Stimulated activated CD4-positive, alpha-beta T cell treated with anti-CD3 and anti-CD28 coated beads, TNF-alpha, amount 100 ng/mL, for 48 hours (primary cell): ENCODE results near the gene NT5C3B.
A peak's percentile ranks its signal among the peaks of the same experiment; 100 is the strongest.
"Not testable (repeated sequence)": the region's sequence is repeated elsewhere in the genome, so short reads cannot be mapped to it uniquely, and the experiment has no call there.

ENCODE experiments used
- DNase-seq, 3 donors: peaks; one replicate each; pipeline ENCODE4 v3.0.0-alpha.2; 2020; ENCODE audit warnings: low read depth in 3 of 3

The NT5C3B gene

DNA sequence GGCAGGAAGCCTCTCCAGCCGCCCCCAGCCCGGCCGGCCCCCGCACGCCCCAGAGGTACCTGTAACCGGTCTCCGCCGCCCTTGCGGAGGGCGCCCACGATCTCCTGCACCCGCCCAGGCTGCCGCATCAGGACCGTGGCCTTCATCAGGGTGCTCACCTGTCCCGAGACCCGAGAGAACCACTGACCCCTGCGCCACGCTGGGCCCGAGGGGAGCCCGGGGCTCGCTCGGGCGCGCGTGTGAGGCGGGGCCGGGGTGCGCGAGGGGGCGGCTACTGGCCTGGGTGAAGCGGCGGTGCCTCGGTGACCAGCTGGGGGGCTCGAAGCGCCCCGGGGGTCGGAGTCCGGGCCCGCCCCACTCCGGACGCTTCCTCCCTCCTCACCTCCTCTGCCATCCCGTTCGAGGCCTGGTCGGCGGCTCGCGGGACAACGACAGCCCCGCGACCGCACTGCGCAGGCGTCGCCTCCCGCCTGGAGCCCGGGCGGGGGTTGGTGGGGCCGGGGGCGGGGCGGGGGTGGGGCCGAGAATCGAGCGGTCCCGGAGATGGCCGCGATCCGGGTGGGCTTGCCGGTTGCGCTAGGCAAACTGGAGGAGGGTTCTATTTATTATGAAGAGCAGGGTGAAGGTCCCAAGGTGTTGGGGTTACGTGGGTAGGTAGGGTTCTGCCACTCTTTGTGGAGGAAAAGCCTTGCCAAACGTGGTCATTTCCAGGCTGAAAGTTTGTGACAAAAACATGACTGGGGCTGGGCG is at the start of gene NT5C3B:
Gene NT5C3B (minus strand): TSS at position 433 of the 750 bp plus-strand sequence. CDS start 39 bp downstream, at position 394.
- peak in 2 of 3 donors; percentile 21 to 47 for DNase-seq

- DNase-seq, result no peak
These were observed 49.7 kb upstream of the NT5C3B start for GRCh38 chr17:41885733-41886132.

GRCh38 chr17:41882756-41883155 is 46.7 kb upstream of the NT5C3B start:
- DNase-seq, result no peak

- DNase-seq, result no peak
These were observed 44.1 kb upstream of the NT5C3B start for GRCh38 chr17:41880130-41880529.

- not testable (repeated sequence) for DNase-seq
These were observed 38.2 kb upstream of the NT5C3B start for GRCh38 chr17:41874293-41874670.

GRCh38 chr17:41873559-41874292 is 37.7 kb upstream of the NT5C3B start:
- no peak for DNase-seq

DNA sequence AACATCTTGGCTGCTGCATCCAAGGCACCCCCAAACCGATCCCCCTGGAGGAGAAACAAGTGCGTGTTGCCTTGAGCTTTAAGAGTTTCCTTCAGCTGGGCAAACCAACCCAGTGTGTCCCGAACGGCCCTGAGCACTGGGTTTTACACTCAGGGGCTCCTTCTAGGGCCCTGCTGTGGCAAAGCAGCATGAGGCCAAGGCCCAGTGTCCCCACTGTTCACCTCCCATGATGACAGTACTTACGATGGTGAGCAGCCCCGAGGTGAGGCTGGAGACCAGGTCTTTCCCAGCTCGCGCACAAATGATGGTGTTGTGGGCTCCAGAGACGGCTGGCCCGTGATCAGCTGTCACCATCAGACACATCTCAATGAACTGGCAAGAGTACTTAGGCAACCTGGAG is 35.8 kb upstream of the NT5C3B start:
- DNase-seq, result no peak

- DNase-seq, result no peak
These were observed 34.6 kb upstream of the NT5C3B start for GRCh38 chr17:41870627-41871026.

GRCh38 chr17:41870097-41870496 is 34.1 kb upstream of the NT5C3B start:
- DNase-seq, result no peak

- no peak for DNase-seq
These were observed 33.4 kb upstream of the NT5C3B start for GRCh38 chr17:41869426-41869825.

DNA sequence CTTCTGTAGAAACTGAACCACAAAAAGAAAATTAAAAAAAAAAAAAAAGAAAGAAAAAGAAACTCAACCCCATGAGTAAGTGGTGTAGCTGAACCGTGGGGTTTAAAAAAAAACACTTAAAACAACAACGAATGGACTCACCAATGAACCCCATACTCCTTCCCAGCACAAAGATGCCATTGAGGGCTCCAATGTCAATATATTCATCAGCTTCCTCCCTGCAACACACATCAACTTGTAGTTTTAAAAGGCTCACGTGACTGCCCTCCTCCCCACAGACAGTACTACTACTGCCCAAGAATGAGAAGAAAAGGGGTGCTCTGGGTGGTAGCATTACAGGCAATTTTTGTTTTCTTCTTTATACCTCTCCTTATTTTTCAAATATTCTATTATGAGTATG is 32.5 kb upstream of the NT5C3B start:
- DNase-seq, result no peak

DNA sequence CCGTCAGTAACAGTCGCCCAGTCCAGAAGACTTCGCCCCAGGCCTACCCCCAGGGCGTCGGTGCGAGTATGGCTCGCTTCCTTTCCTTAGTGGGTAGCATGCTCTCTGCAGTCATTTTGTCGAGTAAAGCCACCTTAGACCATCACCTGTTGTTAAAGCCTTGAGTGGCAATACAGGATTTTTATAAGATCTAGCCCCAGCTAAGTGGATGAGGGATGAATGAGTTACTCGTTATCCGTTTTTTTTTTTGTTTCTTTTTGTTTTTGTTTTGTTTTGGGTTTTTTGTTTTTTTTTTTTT is 29.5 kb upstream of the NT5C3B start:
- no peak for DNase-seq

GRCh38 chr17:41864836-41865595 is 29.0 kb upstream of the NT5C3B start, which contains the start of gene KLHL11:
Gene KLHL11, minus strand, starts transcription at chr17:41865423. Its CDS starts 53 bp downstream, at chr17:41865370.
- DNase-seq, result peak; percentile 80 to 82 (median 81)

DNA sequence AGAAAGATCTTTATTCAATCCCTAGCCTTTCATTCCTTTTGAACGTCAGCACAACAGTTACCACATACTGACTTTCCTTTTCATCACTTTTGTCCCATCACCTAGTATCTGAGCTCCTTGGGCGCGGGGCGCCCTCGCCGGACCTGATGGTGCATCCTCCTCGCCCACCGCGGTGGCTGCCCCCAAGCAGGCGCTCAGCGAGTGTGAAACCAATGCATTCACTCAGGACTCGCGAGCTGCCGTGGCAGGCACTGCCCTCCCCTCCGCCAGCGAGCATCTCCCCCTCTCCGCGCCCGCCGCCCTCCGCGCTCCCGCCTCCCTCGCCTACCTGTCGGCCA is 28.4 kb upstream of the NT5C3B start:
- no peak for DNase-seq

- DNase-seq, result peak in 1 of 3 donors; percentile 16
These were observed 27.2 kb upstream of the NT5C3B start for GRCh38 chr17:41863074-41863848.

DNA sequence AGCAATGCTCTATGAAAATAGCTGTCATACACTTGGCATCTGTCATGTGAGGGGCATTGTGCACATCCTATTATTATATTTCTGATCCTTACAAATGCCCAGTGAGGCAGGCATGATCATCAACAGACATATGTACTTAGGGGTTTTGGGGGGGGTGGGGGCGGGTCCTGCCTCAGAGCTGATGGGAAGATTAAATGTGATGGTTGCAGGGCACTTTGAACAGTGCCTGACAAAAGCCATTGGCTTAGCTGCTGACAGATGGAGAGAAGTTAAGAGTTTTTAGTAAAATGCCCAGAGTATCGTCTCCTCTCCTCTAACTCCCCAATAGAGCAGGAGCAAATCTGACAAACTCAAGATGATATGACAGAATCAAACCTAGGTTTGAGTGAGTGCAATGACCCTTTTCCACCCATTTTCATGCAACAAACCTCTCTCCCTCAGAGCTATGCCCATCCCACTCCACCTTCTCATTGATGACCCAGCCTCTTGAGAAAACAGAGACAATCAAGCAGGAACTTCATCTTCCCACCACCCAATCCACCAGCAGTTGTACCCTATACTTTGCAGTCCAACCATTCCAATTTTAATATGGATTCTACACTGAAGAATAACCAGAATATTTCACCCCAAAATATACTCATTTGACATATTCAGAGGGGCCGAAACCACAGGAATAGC is 24.4 kb upstream of the NT5C3B start:
- no peak for DNase-seq

DNA sequence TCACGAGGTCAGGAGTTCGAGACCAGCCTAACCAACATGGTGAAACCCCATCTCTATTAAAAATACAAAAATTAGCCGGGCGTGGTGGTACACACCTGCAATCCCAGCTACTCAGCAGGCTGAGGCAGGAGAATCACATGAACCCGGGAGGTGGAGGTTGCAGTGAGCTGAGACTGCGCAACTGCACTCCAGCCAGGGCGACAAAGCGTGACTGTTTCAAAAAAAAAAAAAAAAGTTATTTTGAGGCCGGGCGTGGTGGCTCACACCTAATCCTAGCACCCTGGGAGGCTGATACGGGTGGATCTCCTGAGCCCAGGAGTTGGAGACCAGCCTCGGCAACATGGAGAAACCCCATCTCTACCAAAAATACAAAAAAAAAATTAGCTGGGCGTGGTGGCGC is 15.3 kb upstream of the NT5C3B start:
- not testable (repeated sequence) for DNase-seq

DNA sequence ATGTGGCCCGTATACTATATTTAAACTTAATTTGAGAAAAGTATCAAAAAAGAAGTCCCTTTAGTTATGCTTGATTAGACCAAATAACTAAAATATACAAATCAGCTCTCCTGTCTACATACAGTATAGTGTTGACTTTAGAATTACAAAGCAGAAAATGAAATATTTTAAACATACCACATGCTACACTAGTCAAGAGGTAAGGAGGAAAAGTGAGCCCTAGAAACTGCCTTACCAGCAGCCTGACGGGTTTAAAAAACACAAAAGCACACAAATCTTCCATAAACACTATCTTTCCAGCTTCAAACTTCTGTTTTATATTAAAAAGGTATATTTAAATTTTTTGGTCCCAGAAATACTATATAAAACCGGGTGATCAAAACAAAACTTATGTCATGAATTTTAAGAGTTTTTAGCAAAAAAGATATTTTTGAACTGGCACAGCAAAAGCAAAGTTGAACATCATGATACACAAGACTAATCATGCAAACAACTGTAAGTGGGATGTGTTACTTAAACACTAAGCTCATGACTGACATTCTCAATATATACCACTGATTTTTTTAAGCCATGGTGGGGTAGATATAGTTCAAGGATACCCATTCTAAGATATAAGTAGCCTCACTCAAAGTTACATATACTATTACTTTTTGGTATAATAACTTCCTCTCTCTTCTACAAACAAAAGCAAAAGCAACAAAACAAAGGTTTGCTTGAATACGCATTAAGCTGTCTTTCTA is 13.4 kb upstream of the NT5C3B start:
- DNase-seq, result no peak

- DNase-seq, result no peak
These were observed 12.8 kb upstream of the NT5C3B start for GRCh38 chr17:41848788-41849187.

- DNase-seq, result no peak
These were observed 8.9 kb upstream of the NT5C3B start for GRCh38 chr17:41844971-41845370.

DNA sequence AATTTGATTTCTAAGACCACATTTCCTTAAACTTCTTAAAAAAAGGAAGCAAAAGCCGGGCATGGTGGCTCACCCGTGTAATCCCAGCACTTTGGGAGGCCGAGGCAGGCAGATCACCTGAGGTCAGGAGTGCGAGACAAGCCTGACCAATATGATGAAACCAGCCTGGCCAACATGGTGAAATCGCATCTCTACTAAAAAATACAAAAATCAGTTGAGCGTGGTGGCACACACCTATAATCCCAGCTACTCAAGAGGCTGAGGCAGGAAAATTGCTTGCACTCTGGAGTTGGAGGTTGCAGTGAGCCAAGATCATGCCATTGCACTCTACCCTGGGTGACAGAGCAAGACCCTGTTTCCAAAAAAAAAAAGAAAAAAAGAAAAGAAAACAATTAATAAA is 4.7 kb upstream of the NT5C3B start:
- DNase-seq, result not testable (repeated sequence)
